OCI-LY1 (cell line): ENCODE results near the gene ASTE1.

Experiments used
- H2AFZ ChIP-seq: fragments of 200-600 bp; sonication (generic), shearing (Covaris generic); 2 replicates; pipeline ENCODE4 v1.6.0; 2014; ENCODE audit warnings: antibody characterized with exemption, mild to moderate bottlenecking, low read length
- H3F3A ChIP-seq: fragments of 200-600 bp; sonication (generic), shearing (Covaris generic); 2 replicates; pipeline ENCODE4 v1.6.0; 2014; ENCODE audit warnings: mild to moderate bottlenecking, antibody characterized with exemption, low read length, moderate library complexity; ENCODE audit not compliant: insufficient read depth
- H3K27ac ChIP-seq: fragments of 200-600 bp; sonication (generic); 2 replicates; pipeline ENCODE4 v1.5.1; 2014; ENCODE audit warnings: low read length, mixed run types, mild to moderate bottlenecking, low read depth; ENCODE audit not compliant: poor library complexity, severe bottlenecking
- H3K27me3 ChIP-seq: fragments of 200-600 bp; sonication (generic); 2 replicates; pipeline ENCODE4 v1.6.0; 2014; ENCODE audit warnings: antibody characterized with exemption, mild to moderate bottlenecking, low read length, moderate library complexity; ENCODE audit not compliant: insufficient read depth
- H3K36me3 ChIP-seq: fragments of 200-600 bp; sonication (generic); 2 replicates; pipeline ENCODE4 v1.6.1; 2014; ENCODE audit warnings: mild to moderate bottlenecking, antibody characterized with exemption, low read length, moderate library complexity, mixed read lengths; ENCODE audit not compliant: insufficient read depth
- H3K4me1 ChIP-seq: fragments of 200-600 bp; sonication (generic); 2 replicates; pipeline ENCODE4 v1.5.1; 2014; ENCODE audit warnings: mild to moderate bottlenecking, low read length, moderate library complexity; ENCODE audit not compliant: insufficient read depth, severe bottlenecking
- H3K4me2 ChIP-seq: fragments of 200-600 bp; sonication (generic), shearing (Covaris generic); 2 replicates; pipeline ENCODE4 v1.6.1; 2014; ENCODE audit warnings: low read length
- H3K4me3 ChIP-seq: fragments of 200-600 bp; sonication (generic); 2 replicates; pipeline ENCODE4 v1.5.1; 2014; ENCODE audit warnings: low read length, low read depth, mild to moderate bottlenecking, mixed read lengths; ENCODE audit not compliant: poor library complexity, severe bottlenecking
- H3K79me2 ChIP-seq: fragments of 200-600 bp; shearing (Covaris generic); 2 replicates; pipeline ENCODE4 v1.6.1; 2016; ENCODE audit warnings: mixed run types, low read length, mixed read lengths; ENCODE audit not compliant: insufficient read depth
- H3K9ac ChIP-seq: fragments of 200-600 bp; sonication (generic), shearing (Covaris generic); 2 replicates; pipeline ENCODE4 v1.6.1; 2014; ENCODE audit warnings: mild to moderate bottlenecking, low read length, mixed read lengths
- H3K9me2 ChIP-seq: fragments of 200-600 bp; sonication (generic), shearing (Covaris generic); 2 replicates; pipeline ENCODE4 v1.6.1; 2014; ENCODE audit warnings: low read depth, mild to moderate bottlenecking, low read length, mixed read lengths
- H3K9me3 ChIP-seq: fragments of 200-600 bp; shearing (Covaris generic); 2 replicates; pipeline ENCODE4 v1.6.1; 2014; ENCODE audit warnings: low read length, mixed read lengths
- H4K20me1 ChIP-seq: fragments of 200-600 bp; sonication (generic), shearing (Covaris generic); 2 replicates; pipeline ENCODE4 v1.6.0; 2016; ENCODE audit warnings: mild to moderate bottlenecking, low read length; ENCODE audit not compliant: insufficient read depth
- CTCF ChIP-seq: fragments of 200-600 bp; sonication (generic), shearing (Covaris generic); IDR thresholded peaks from 2 replicates; pipeline ENCODE4 v1.5.1; 2017; ENCODE audit warnings: mild to moderate bottlenecking, antibody characterized with exemption, low read length, moderate library complexity, mixed read lengths
- EZH2 ChIP-seq: fragments of 200-600 bp; sonication (generic), shearing (Covaris generic); IDR thresholded peaks from 2 replicates; pipeline ENCODE4 v1.8.0; 2017; ENCODE audit warnings: borderline replicate concordance, mixed run types, mild to moderate bottlenecking, antibody characterized with exemption, low read length, moderate library complexity, mixed read lengths

Gene ASTE1

GRCh38 chr3:131004603-131005002 lies 22.0 kb downstream of the ASTE1 start:
- H3K4me3 ChIP-seq: no peak overlapping the region
- H3K36me3 ChIP-seq: peaks cover 83% of the 10 kb centered on the region
- H2AFZ ChIP-seq: no peak overlapping the region
- no peak overlapping the region for H3K4me2 ChIP-seq
- H3K9me3 ChIP-seq: no peaks in the 10 kb centered on the region
- H3K9ac ChIP-seq: no peak overlapping the region
- no peaks in the 10 kb centered on the region for H3F3A ChIP-seq
- no peaks in the 10 kb centered on the region for H3K27me3 ChIP-seq
- no peaks in the 10 kb centered on the region for H3K4me1 ChIP-seq
- no peaks in the 10 kb centered on the region for H3K79me2 ChIP-seq
- no peaks in the 10 kb centered on the region for H4K20me1 ChIP-seq
- H3K9me2 ChIP-seq: no peaks in the 10 kb centered on the region
- TF ChIP-seq CTCF (no peak), EZH2 (no peak)
- no peak overlapping the region for H3K27ac ChIP-seq

- Histone ChIP-seq H3K4me2 (no peak overlapping the region), H3K27me3 (no peaks in the 10 kb centered on the region), H3K4me1 (no peaks in the 10 kb centered on the region), H3K36me3 (peaks cover 88% of the 10 kb centered on the region), H3F3A (no peaks in the 10 kb centered on the region), H3K9ac (no peak overlapping the region), H3K9me2 (no peaks in the 10 kb centered on the region), H3K27ac (no peak overlapping the region), H4K20me1 (no peaks in the 10 kb centered on the region), H3K79me2 (no peaks in the 10 kb centered on the region), H3K9me3 (no peaks in the 10 kb centered on the region), H3K4me3 (no peak overlapping the region), H2AFZ (no peak overlapping the region)
- TF ChIP-seq EZH2 (no peak), CTCF (no peak)
Observed at GRCh38 chr3:131001071-131001470, 25.6 kb downstream of the ASTE1 start.

GRCh38 chr3:130997289-130997688 lies 29.3 kb downstream of the ASTE1 start:
- TF ChIP-seq CTCF (no peak), EZH2 (no peak)
- H3K4me2 ChIP-seq: no peak overlapping the region
- no peaks in the 10 kb centered on the region for H3K27me3 ChIP-seq
- H3F3A ChIP-seq: no peaks in the 10 kb centered on the region
- no peaks in the 10 kb centered on the region for H3K9me2 ChIP-seq
- H3K27ac ChIP-seq: no peak overlapping the region
- no peaks in the 10 kb centered on the region for H3K79me2 ChIP-seq
- H3K4me1 ChIP-seq: no peaks in the 10 kb centered on the region
- H4K20me1 ChIP-seq: no peaks in the 10 kb centered on the region
- peaks cover 78% of the 10 kb centered on the region for H3K36me3 ChIP-seq
- H3K4me3 ChIP-seq: no peak overlapping the region
- H3K9me3 ChIP-seq: no peaks in the 10 kb centered on the region
- no peak overlapping the region for H2AFZ ChIP-seq
- H3K9ac ChIP-seq: no peak overlapping the region
